HEK293T (cell line): ENCODE data around the gene GNB3.

Experiments used
- CTCF ChIA-PET: fragments of 350-600 bp; formaldehyde crosslinking; extraction: SDS; loops from one replicate; lab custom pipeline; 2021; ENCODE audit warnings: antibody characterized with exemption, inconsistent platforms; lab: Yijun Ruan, JAX
- POLR2A ChIA-PET: fragments of 350-600 bp; formaldehyde crosslinking; extraction: SDS; loops from one replicate; lab custom pipeline; 2020; ENCODE audit warnings: antibody characterized with exemption, inconsistent platforms; lab: Yijun Ruan, JAX
- DNase-seq: peaks from one replicate; pipeline ENCODE4 v3.0.0; 2012; ENCODE audit warnings: mixed read lengths; ENCODE audit errors: extremely low spot score
- ARNT ChIP-seq: fragments of 450-650 bp; IDR thresholded peaks from 2 replicates; pipeline ENCODE4 v1.6.1; 2017; ENCODE audit warnings: mild to moderate bottlenecking
- BHLHE40 ChIP-seq: fragments of 450-650 bp; IDR thresholded peaks from 2 replicates; pipeline ENCODE4 v1.6.1; 2016; ENCODE audit warnings: mild to moderate bottlenecking, moderate library complexity, borderline replicate concordance
- CTBP1 ChIP-seq: fragments of 450-650 bp; IDR thresholded peaks from 2 replicates; pipeline ENCODE4 v1.6.1; 2016; ENCODE audit warnings: borderline replicate concordance
- ELF4 ChIP-seq: fragments of 450-650 bp; IDR thresholded peaks from 2 replicates; pipeline ENCODE4 v1.6.1; 2017; ENCODE audit warnings: antibody characterized with exemption
- FOXA1 ChIP-seq: fragments of 450-650 bp; IDR thresholded peaks from 2 replicates; pipeline ENCODE4 v1.6.1; 2016; ENCODE audit warnings: mild to moderate bottlenecking
- FOXK2 ChIP-seq: fragments of 450-650 bp; IDR thresholded peaks from 2 replicates; pipeline ENCODE4 v1.6.1; 2016; ENCODE audit warnings: mild to moderate bottlenecking
- FOXM1 ChIP-seq: fragments of 450-650 bp; IDR thresholded peaks from 2 replicates; pipeline ENCODE4 v1.6.1; 2017; ENCODE audit warnings: mild to moderate bottlenecking, borderline replicate concordance
- HDGF ChIP-seq: fragments of 450-650 bp; IDR thresholded peaks from 2 replicates; pipeline ENCODE4 v1.6.1; 2017; ENCODE audit warnings: antibody characterized with exemption, borderline replicate concordance
- L3MBTL2 ChIP-seq: fragments of 450-650 bp; conservative IDR thresholded peaks from 2 replicates; pipeline ENCODE4 v1.6.1; 2016; ENCODE audit warnings: mild to moderate bottlenecking
- LEF1 ChIP-seq: fragments of 450-650 bp; IDR thresholded peaks from 2 replicates; pipeline ENCODE4 v1.6.1; 2017; ENCODE audit warnings: mild to moderate bottlenecking, borderline replicate concordance
- NFRKB ChIP-seq: fragments of 450-650 bp; IDR thresholded peaks from 2 replicates; pipeline ENCODE4 v1.6.1; 2016; ENCODE audit warnings: mild to moderate bottlenecking, moderate library complexity
- SP1 ChIP-seq: fragments of 450-650 bp; IDR thresholded peaks from 2 replicates; pipeline ENCODE4 v1.6.1; 2017
- SUZ12 ChIP-seq: fragments of 450-650 bp; IDR thresholded peaks from 2 replicates; pipeline ENCODE4 v1.6.1; 2016; ENCODE audit warnings: mild to moderate bottlenecking
- TARDBP ChIP-seq: fragments of 450-650 bp; IDR thresholded peaks from 2 replicates; pipeline ENCODE4 v1.6.1; 2016
- ZNF384 ChIP-seq: fragments of 450-650 bp; IDR thresholded peaks from 2 replicates; pipeline ENCODE4 v1.6.1; 2016
- TF ChIP-seq, protein P1 (sequence below): fragments of 450-650 bp; IDR thresholded peaks from 2 replicates; pipeline ENCODE4 v1.6.1; 2016

Gene GNB3

DNA sequence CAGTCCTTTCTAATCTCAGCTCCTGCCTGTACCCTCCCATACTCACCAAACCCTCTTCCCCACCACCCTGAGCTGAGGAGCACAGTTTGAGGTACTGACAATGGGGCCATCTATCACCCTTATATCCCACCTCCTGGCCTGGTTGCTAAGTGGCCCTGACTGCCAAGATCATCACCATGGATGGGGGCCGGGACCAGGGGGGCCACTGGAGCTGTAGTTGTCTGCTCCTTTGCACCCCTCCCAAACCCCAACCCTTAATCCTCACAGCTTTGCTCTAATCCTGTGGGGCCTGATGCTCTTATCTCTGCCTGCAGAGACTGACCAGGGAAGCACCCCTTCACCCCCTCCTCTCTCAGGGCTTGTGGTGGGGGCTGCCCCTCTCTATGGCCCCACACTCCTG is 395 bp upstream of the GNB3 start:
- DNase-seq: no peak
- ChIA-PET CTCF (no interaction called here), POLR2A (interaction anchor here (0.8 to 5.0 kb wide), 5 partner anchors 9 to 87 kb away, joined by 4 to 57 read pairs (median 4); partner anchors contain the start of genes CDCA3, MLF2, P3H3 and PTMS)
- TF ChIP-seq SP1 (no peak), NFRKB (no peak), CTBP1 (no peak), ELF4 (no peak), L3MBTL2 (no peak)

GRCh38 chr12:6842075-6842474 is 1.4 kb downstream of the GNB3 start:
- DNase-seq: no peak
- CTCF ChIA-PET: no interaction called here
- POLR2A ChIA-PET: interaction anchor here (1.1 to 5.0 kb wide), 6 partner anchors 8 to 288 kb away, joined by 3 to 57 read pairs (median 4); partner anchors contain the start of genes CDCA3, MLF2, P3H3 and USP5
- no peak for TF ChIP-seq ZNF384
- TF ChIP-seq FOXM1: no peak
- no peak for TF ChIP-seq SP1
- TF ChIP-seq SUZ12: no peak
- TF ChIP-seq, protein P1, sequence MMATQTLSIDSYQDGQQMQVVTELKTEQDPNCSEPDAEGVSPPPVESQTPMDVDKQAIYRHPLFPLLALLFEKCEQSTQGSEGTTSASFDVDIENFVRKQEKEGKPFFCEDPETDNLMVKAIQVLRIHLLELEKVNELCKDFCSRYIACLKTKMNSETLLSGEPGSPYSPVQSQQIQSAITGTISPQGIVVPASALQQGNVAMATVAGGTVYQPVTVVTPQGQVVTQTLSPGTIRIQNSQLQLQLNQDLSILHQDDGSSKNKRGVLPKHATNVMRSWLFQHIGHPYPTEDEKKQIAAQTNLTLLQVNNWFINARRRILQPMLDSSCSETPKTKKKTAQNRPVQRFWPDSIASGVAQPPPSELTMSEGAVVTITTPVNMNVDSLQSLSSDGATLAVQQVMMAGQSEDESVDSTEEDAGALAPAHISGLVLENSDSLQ: no peak
- TF ChIP-seq ARNT: no peak
- TF ChIP-seq CTBP1: no peak
- TF ChIP-seq NFRKB: no peak
- TF ChIP-seq ELF4: no peak
- TF ChIP-seq TARDBP: no peak
- TF ChIP-seq HDGF: no peak
- no peak for TF ChIP-seq FOXK2
- TF ChIP-seq FOXA1: no peak
- no peak for TF ChIP-seq LEF1
- TF ChIP-seq L3MBTL2: no peak
- TF ChIP-seq BHLHE40: no peak

GRCh38 chr12:6843118-6843902 is 2.6 kb downstream of the GNB3 start:
- CTCF ChIA-PET: interaction anchor here (0.8 to 1.8 kb wide), 3 partner anchors 8 to 29 kb away, joined by 3 to 7 read pairs (median 3); partner anchors contain the start of gene SPSB2
- DNase-seq: no peak
- no peak for TF ChIP-seq SP1
- no peak for TF ChIP-seq BHLHE40
- TF ChIP-seq FOXK2: no peak
- TF ChIP-seq L3MBTL2: no peak
- no peak for TF ChIP-seq FOXM1
- TF ChIP-seq CTBP1: no peak
- no peak for TF ChIP-seq ZNF384
- no peak for TF ChIP-seq HDGF
- TF ChIP-seq SUZ12: no peak
- no peak for TF ChIP-seq ELF4
- TF ChIP-seq LEF1: no peak
- TF ChIP-seq FOXA1: no peak
- TF ChIP-seq NFRKB: no peak
- TF ChIP-seq TARDBP: no peak
- no peak for TF ChIP-seq ARNT
- TF ChIP-seq, protein P1: no peak
- POLR2A ChIA-PET: interaction anchor here (1.4 to 5.0 kb wide), 3 partner anchors 9 to 289 kb away, joined by 3 to 57 read pairs (median 5); partner anchors contain the start of genes CDCA3 and USP5

- CTCF ChIA-PET: interaction anchor here (0.6 to 1.8 kb wide), 3 partner anchors 9 to 23 kb away, joined by 3 to 7 read pairs (median 5); no protein-coding TSS in a partner anchor
- POLR2A ChIA-PET: no interaction called here
- no peak for DNase-seq
These were observed 4.7 kb downstream of the GNB3 start for GRCh38 chr12:6845395-6845794.

DNA sequence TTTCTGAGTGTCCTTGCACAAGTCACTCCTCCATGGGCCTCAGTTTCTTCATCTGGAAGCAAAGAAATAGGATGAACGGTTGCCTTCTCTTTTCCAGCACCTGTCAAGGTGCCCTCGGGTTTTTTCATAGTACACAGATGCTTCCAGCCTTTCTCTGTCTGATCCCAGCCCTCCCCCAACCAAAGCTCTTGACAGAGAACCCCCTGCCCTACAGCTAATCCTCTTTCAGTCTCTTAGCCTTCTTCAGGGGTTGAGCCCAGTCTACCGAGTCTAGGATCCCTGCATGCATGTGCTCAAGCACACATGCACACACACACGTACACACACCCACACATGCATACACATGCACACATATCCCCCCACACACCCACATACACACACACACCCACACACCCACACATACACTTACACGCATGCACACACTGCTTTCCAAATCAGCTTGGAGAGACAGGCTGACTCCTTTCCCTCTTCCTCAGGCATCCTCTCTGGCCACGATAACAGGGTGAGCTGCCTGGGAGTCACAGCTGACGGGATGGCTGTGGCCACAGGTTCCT is 5.7 kb downstream of the GNB3 start:
- no peak for DNase-seq
- ChIA-PET CTCF (no interaction called here), POLR2A (interaction anchor here (0.8 to 1.3 kb wide), 3 partner anchors 17 to 93 kb away, joined by 3 to 5 read pairs (median 4); partner anchors contain the start of genes MLF2 and TPI1)
- TF ChIP-seq, protein P1: no peak
- no peak for TF ChIP-seq SP1
- TF ChIP-seq CTBP1: no peak
- no peak for TF ChIP-seq SUZ12
- TF ChIP-seq HDGF: no peak
- no peak for TF ChIP-seq FOXA1
- no peak for TF ChIP-seq L3MBTL2
- TF ChIP-seq FOXK2: no peak
- no peak for TF ChIP-seq TARDBP
- TF ChIP-seq ARNT: no peak

More at GRCh38 chr12:6845395-6845794, 4.7 kb downstream of the GNB3 start:
- TF ChIP-seq HDGF (no peak), FOXA1 (no peak), SP1 (no peak), BHLHE40 (no peak), LEF1 (no peak), ZNF384 (no peak), SUZ12 (no peak)
